HTR-8/SVneo (cell line): ENCODE measurements around the gene AGPS.

Source experiments
- DNase-seq: peaks from one replicate; pipeline ENCODE4 v3.0.0; 2011; ENCODE audit warnings: low spot score, mixed read lengths; ENCODE audit not compliant: insufficient read length
- FAIRE-seq: peaks from 2 replicates; lab custom pipeline; 2011; peaks lifted over from hg19 to GRCh38; lab: Jason Lieb, UNC

The AGPS gene

DNA sequence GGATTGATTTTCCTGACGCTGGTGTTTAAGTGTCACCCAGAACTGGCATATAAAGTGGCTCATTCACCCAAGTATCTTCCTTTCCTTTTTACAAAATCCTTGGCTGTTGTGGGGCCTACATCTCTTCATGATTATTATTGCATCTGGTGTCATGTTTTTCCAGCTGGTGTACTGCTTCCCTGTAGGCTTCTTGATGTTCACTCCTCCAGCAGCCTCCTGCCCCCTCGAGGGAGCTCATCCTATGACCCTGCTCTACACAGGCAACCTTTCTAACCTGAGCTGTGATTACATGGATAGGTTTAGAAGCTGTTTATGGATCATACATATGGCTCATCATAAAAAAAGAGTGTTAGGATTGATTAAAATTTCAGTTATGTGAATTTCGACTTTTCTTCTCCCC, 12.4 kb upstream of the AGPS start:
- no peak for FAIRE-seq
- no peak for DNase-seq

DNA sequence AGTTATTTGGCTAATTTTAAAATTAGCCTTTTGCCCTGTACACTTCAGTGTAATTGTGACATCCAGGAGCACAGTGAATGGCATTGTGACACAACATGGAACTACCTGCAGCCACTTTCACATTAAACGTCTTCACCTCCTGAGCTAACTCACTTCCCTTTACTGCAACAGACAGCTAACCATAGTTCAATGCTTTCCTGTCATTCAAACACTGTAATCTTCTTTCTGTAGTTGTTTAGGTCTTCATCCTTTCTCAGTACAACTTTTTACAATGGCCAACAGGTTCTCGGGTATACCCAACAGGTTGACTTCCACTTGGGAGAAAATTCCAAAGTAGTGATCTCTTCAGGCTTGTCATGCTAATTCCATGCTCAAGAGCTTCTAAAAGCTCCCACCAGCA, 8.6 kb upstream of the AGPS start:
- FAIRE-seq (no peak), DNase-seq (no peak)

DNA sequence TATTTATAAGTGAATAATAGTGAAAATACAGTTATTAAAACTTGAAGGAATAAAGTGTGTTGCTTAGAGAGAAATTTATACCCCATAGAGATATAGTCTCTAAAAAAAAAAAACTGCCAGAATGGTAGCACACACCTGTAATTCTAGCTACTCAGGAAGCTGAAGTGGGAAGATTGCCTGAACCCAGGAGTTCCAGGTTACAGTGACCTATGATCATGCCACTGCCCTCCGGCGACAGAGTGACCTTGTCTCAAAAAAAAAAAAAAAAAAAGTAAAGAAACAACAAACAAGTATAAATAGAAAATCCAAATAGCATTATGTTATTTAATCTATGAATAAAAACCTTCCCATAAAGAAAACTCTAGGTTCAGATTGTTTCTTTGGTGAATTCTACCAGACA, 7.4 kb upstream of the AGPS start:
- FAIRE-seq, result no peak
- DNase-seq, result no peak

DNA sequence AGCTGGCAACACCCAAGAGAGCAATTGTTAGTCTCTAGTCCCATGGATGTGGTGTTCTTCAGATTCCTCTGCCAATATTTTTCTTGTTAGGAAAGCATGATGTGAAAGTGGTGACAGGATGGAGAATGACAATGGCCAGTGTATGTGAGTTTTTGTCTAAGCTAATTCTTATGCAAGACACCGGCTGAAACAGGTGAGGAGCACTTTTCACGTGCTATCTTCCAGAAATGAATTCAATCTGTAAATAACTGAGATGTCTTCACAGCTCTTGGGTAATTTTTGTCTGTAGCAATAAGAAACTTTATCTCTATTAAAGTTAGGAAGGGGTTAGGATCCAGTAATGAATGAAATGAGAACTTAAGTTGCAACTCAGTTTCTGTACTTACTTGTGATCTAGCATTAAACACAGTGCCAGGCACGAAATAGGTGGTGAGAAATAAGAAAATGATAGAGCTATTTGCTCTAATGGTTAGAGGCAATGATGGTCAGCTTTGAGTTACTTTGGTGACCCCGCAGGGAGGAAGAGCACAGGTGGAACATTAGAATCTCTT, 676 bp upstream of the AGPS start:
- DNase-seq, result no peak

DNA sequence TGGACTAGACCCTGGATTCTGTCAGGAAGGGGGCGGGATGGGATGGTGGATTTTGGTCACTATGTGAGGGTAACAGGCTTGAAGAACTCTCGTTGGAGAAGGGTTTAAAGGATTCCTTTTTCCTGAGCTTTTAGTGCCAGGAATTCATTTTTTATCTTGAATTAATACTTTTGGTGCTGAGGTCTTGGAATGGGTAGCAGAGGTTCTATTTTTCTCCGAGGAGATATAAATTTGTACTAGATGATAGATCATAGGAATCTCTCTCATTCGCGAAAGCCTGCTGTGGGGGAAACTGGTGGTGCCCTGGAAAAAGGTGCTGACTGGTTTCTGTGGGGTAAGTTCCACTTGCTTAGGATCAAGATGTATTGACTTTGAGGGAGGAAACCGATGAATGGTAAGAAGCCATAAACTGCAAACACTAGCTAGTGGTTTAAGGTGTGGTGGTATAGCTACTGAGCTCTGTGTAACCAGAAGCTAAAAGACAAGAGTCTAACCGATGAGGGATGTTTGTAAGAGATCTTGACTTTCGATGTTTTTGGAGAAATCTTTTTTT, 706 bp downstream of the AGPS start:
- FAIRE-seq, result no peak
- DNase-seq, result no peak

More for the DNA sequence above, 676 bp upstream of the AGPS start:
- FAIRE-seq, result no peak

DNA sequence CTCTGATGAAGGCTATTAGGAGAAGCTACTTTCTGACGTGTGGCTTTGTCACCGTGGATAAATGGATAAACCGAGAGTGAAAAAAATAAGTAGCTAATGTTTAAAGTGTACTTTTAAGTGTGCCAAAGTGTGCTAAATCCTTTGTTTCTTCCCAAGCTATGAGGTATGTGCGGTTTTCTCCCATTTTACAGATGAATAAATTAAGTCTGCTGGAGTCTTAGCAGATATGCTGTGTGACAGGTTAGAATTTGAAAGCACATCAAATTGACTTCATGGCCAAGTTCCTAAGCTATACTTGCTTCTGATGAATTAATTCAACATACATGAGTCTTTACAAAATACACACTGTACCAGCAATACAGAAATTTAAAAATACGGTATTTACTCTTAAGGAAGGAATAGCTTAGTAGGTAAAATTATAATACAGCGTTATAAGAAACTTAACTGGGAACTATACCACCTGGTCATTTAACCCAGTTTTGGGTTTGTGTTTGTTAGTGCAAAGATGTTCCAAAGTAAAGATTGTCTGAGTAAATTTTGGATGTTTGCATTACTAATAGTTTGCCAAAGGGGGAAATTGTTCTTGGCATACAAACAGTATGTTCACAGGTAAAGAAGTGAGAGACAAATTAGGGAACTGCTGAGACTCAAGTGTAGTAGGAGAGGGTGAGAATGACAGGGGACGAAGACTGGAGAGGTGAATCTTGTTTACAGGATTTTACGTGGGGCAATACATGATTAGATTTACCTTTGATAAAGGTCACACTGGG, 1.4 kb downstream of the AGPS start:
- DNase-seq (no peak), FAIRE-seq (no peak)

DNA sequence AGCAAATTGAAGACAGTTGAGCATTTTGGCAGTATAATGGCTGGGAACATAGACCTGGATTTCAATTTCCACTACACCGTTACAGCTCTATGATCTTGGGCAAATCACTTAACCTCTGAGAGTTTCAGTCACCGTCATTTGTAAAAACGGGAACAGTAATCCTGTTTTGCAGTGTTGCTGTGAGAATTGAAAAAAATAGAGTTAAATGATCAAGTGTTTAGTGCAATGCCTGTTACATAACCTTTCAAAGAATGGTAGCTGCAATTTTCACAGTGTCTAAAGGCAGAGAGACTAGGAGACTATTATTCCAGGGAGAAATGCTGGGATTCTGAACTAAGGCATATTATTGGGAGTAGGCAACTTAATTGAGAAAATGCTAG, 2.0 kb downstream of the AGPS start:
- DNase-seq (no peak), FAIRE-seq (no peak)

DNA sequence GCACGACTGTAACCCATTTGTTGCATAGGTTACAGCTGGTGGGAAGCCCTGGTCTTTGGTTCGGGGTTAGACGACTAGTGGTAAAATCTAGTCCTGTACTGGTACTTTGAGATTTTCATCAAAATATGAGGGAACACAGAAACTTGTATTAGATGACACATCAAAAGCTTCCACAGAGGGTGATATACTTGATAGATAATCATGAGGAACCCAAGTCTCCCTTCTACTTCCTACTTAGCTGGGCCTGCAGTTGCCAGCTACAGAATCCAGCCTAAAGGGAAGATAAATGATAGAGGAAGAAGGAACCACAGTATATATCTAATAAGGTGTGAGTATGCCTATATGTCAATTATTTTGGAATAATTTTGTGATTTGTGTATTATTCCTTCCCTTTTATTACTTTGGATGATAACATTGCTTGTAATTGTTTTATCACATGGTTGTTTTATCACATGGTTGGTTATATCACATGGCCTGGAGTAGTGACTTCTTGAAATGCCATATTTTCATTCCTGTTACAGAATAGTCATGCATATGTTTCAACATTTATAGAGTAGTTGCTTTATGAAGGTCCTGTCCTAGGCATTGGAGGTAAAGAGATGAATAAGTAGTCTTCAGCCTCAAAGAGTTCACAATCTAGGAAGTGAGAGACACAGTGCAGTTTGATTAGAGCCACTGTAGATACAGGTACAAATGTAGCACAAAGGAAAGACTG, 2.9 kb downstream of the AGPS start:
- FAIRE-seq (no peak), DNase-seq (no peak)

DNA sequence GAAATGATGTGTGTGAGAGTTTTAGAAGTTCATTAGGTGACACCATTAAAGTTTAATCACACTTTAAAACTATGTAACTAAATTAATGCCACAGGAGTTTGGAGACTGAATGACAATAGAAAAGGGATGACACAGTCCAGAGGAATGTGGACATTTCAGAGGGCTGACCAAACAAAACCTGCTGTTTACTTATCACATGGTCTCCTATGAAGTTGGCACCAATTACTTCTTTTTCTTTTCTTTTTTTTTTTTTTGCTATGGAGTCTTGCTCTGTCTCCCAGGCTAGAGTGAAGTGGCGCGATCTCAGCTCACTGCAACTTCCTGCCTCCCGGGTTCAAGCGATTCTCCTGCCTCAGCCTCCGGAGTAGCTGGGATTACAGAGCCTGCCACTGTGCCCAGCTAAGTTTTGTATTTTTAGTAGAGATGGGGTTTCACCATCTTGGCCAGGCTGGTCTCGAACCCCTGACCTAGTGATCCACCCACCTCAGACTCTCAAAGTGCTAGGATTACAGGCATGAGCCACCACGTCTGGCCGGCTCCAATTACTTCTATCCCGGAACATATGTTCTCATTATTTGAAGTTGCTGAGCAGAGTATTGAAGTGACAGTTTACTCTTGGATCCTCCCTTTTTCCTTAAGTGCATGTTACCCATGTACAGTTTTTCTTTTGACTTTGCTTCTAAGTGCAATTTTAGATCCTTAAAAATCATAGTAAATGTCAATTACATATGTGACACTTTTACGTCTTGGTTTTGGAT, 4.3 kb downstream of the AGPS start:
- DNase-seq (peak; percentile 52), FAIRE-seq (no peak)

DNA sequence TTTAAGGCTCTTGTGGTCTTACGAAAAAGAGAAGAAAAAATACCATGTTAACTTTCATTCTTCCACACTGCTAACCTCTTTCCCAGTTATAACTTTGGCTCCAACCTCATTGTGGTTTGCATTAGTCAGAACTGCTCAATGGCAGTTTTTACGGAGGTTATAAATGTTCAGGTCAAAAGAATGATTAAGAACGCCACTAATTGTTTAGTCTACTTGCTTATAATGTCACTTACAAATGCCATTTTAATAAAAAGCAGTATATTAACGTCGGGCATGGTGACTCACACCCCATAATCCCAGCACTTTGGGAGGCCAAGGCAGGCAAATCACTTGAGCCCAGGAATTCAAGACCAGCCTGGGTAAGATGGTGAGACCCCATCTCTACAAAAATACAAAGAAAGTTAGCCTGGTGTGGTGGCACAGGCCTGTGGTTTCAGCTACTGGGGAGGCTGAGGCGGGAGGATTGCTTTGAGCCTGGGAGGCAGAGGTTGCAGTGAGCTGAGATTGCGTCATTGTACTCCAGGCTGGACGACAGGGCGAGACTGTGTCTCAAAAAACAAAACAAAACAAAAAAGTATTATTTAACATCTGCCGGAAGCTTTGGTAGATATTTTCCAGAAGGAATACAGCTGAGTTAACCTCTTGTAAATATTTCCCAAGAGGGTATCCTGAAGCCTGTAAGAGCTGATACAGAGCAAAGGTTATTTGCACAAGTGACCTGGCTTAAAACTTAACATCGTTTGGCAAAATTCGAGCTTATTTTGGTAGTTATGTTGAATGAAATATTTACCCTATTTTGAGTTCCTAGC, 5.1 kb downstream of the AGPS start:
- peak; percentile 38 for FAIRE-seq
- DNase-seq, result peak; percentile 10

DNA sequence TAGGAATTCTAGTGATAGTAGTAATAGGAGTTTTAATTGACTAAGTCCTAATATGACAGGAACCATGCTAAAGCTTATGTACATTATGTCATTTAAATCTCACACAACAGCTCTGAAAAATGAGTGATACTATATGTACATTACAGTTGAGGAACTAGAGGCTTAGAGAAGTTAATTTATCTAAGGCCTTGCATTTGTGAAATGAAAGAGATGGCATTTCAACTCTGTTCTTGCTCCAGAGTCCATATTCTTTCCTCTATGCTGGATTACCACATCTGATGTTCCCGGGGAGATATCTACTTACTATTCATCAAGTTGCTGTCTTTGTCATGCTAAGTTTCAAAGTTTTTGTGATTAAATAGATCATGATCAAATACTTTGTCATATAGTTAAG, 5.7 kb downstream of the AGPS start:
- no peak for FAIRE-seq
- DNase-seq, result no peak

DNA sequence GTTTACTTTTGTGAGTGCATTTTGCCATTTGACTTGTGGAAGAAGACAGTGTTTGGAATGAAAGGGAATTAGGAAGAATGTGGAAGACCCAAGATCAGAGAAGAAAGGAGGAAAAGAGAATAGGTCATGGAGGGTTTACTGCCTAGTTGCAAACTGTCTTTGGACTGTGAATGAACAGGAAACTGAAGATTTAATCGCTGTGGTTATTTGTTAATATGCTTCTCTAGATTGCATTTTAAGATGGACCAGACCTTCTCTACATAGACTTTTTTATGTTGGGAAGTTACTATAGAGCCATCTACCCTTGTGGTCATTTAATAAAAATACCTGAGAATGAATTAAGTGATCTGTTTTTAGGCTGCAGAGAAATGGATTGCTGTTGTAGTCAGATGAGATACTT, 6.2 kb downstream of the AGPS start:
- no peak for DNase-seq
- no peak for FAIRE-seq

DNA sequence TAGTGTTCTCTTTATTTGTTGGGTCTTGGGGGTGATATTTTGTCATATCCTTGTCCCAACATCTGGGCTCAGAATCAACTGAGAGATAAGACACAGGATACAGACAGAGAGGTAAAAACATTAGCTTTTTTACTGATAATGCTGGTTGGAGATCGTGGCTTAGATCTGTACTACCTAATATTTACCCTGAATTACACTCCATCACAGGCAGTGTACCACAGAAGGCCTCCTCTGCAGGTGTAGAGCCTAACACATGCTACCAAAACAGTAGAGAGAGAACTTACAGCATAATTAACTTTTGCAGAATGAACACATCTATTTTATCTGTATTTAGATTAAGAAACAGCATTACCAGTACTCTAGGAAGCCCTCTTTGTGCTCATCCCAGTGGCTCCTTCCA, 6.8 kb downstream of the AGPS start:
- FAIRE-seq (no peak), DNase-seq (no peak)

DNA sequence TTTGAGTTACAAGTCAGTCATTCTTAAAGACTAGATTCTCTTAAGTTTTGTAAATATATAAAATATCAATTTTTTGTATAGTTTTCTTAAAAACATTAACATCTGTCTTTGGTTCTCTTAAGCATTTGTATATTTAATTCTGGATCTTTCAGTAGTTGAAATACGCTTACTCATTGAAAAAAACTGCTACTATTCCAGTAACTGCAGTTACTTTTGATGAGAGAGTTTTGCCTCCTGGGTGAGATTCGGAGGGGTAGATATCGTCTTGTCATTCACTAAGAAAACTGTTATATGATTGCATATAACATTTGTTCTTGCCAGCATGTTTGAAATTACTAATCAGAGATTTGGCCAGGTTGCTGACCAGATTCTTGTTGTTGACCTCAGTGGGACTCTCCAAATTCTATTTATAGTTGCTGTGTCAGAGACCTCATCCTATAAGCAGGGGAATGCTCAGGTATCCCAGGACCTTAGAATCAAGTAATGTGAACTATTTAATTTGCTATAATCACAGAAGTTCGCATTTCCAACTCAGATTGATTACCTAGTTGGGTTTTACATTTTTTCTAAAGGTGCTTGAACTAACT, 7.9 kb downstream of the AGPS start:
- DNase-seq, result no peak
- FAIRE-seq, result no peak

DNA sequence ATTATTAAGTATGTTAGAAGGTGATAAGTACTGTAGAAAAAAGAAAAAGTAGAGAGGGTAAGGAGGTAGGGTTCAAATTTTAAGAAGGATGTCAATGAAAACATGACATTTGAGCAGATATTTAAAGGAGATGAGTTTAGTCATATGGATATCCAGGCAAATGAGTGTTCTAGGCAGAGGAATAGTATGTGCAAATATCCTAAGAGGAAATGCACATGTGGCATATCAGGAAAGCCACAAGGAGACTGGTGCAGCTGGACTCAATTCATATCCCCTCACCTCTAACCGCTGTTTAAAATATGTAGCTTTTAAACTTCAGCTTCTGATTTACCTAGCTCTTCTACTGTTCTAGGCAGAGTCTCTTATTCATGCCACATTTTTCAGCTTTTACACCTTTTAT, 9.5 kb downstream of the AGPS start:
- no peak for FAIRE-seq

DNA sequence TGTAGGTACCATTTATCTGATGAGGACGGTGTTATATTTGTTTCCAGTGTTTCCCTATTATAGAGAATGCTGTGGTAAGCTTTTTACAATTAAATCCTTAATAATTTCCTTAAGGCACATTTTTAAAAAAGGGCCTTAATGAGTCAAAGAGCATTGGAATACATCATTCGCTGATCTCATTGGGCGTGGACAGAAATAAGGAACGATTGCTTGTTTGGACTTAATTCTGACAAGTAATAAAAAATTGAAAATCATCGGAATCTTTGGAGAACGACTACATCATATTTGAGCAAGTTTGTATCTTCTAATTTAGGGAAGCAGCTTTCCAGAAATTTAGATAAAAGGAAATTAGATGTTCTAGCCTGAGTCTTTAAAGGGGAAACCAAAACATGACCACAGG, 11.3 kb downstream of the AGPS start:
- FAIRE-seq (no peak), DNase-seq (no peak)

More for the DNA sequence above, 9.5 kb downstream of the AGPS start:
- no peak for DNase-seq

DNA sequence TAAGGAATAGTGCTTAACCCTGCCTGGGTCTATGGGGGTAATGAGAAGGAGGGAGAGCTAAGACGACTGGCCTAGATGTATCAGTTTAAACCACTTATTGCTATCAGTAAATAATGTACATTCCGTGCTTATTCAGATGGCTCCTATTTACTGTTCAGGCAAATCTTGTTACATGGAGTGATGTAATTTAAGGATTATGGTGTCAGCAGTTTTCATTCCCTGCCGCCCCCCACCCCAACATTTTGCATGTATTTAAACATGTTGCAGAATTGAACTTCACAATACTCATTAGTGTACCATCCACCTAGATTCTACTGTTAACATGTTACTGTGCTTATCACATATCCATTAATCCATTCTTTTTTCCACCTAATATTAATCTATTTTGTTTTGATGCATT, 11.7 kb downstream of the AGPS start:
- FAIRE-seq, result peak; percentile 36
- DNase-seq, result no peak

DNA sequence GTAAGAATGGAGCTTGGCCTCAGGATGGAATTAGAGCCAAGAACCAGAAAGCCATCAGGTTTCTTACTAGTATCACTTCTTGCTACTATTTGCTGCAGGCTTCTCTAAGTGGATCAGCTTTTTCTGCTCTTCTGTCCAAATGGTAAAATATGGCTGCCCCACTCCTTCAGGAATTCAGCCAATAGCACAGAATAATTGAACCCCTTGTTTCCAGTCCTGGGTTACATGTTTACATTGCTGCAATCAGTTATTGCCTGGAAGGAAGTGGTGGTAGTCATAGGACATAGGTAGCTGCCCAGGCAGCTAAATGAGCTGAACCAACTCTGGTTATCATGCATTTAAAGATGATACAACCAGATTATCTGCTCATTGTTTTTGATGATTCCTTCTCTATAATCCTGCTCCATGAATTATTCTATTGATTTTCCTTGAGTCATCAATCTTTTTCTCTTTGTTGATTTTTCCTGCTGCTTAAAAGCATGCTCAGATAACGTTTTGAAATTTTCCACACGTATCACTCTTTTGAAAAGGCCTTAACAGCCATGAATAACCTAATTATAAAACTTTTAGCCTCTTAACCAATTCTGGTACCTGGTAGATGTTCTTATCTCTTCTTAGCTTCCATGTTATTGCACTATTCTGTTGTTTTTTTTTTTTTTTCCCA, 12.6 kb downstream of the AGPS start:
- DNase-seq, result no peak

DNA sequence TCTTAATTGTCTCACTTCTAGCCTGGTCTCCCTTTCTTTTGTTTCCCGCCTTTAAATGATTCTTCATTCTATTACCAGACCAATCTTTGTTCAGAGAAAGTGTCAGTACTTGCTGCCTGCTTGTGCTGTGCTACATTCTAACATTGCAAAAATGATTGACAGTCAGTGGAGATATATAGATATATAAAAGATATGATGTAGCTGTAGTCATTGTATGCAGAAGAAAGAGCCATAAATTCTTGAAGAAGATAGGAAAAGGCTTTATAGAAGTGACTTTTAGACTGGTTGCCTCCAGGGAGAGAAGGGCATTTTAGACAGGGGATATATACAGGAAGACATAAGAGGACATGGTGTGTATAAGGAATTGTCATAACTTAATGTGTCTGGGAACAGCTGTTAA, 13.6 kb downstream of the AGPS start:
- no peak for FAIRE-seq
- DNase-seq, result no peak

More for the DNA sequence above, 12.6 kb downstream of the AGPS start:
- no peak for FAIRE-seq
